ENCODE results near the gene SLC6A3. TPM values are rescaled to one million over a fixed set of nuclear protein-coding genes. Genes with fewer than 3 reads are reported as not detected.

SLC6A3 gene
- total RNA-seq, 1 donor from 2014 or later = not detected

DNA sequence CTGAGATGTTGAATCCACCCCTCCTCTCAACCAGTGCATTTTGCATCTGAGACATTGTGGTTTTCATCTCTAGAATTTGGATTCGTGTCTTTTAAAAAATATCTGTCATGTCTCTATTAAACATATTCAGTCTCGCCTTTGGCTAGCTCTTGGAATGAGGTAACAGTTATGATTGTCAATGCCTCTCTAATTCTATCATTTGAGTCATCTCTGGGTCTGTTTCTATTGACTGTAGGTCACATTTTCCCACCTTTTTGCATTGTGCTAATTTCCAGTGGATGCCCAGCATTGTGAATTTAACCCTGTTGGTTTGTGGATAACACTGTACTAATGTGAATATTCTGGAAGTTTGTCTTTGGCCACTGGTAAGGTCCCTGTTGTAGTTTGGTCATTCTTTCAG lies 8.4 kb upstream of the SLC6A3 start:
- Mint-ChIP-seq H3K36me3 (ENCODE audit: low read depth) (peaks cover 31% of the 10 kb centered on the region), H3K9me3 (ENCODE audit: low read depth) (peaks cover 58% of the 10 kb centered on the region), H3K4me1 (ENCODE audit: low read depth) (no peaks in the 10 kb centered on the region), H3K4me3 (ENCODE audit: unreplicated experiment) (no peak overlapping the region), H3K27ac (ENCODE audit: unreplicated experiment) (no peak overlapping the region), H3K27me3 (ENCODE audit: low read depth) (peaks cover 35% of the 10 kb centered on the region)
- DNase-seq (ENCODE audit: low spot score) = no peak
- no peak for TF ChIP-seq CTCF (IDR thresholded peaks at IDR 0.05)

- peaks cover 24% of the 10 kb centered on the region for H3K9me3 Mint-ChIP-seq (ENCODE audit: low read depth)
- peaks cover 10% of the 10 kb centered on the region for H3K36me3 Mint-ChIP-seq (ENCODE audit: low read depth)
- H3K27me3 Mint-ChIP-seq (ENCODE audit: low read depth) = peaks cover 63% of the 10 kb centered on the region
- DNase-seq (ENCODE audit: low spot score) = no peak
- TF ChIP-seq CTCF (IDR thresholded peaks at IDR 0.05) = no peak
- peaks cover 4% of the 10 kb centered on the region for H3K4me1 Mint-ChIP-seq (ENCODE audit: low read depth)
- no peak overlapping the region for H3K27ac Mint-ChIP-seq (ENCODE audit: unreplicated experiment)
- H3K4me3 Mint-ChIP-seq (ENCODE audit: unreplicated experiment) = no peak overlapping the region
These were observed 3.9 kb upstream of the SLC6A3 start for GRCh38 chr5:1449081-1449630.

DNA sequence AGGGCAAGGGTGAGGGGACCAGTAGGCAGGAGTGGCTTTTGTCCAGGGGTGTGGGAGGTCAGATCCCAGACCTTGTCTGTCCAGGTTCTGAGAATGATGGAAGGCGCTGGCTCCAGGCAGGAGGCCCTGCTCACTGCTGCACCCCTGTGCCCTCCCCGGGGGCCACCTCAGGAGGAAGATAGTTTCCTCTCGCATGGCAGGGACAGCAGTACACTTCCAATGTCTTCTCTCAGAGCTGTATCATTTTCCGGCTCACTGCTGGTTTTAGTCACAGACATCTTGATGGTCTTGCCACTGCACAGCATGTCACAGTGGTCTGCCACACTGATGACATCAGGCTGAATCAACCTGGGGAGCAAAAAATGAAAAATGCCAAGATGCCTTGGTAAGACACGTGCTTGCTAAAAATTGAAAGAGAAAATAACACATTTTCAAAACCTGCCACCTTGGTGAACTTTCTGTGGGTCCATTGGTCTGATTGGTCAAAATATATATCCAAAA lies 3.3 kb upstream of the SLC6A3 start:
- Mint-ChIP-seq H3K4me1 (ENCODE audit: low read depth) (peaks cover 6% of the 10 kb centered on the region), H3K9me3 (ENCODE audit: low read depth) (peaks cover 18% of the 10 kb centered on the region), H3K4me3 (ENCODE audit: unreplicated experiment) (no peak overlapping the region), H3K27ac (ENCODE audit: unreplicated experiment) (no peak overlapping the region), H3K27me3 (ENCODE audit: low read depth) (peaks cover 69% of the 10 kb centered on the region), H3K36me3 (ENCODE audit: low read depth) (peaks cover 6% of the 10 kb centered on the region)
- DNase-seq (ENCODE audit: low spot score) = no peak
- TF ChIP-seq CTCF (IDR thresholded peaks at IDR 0.05) = no peak

DNA sequence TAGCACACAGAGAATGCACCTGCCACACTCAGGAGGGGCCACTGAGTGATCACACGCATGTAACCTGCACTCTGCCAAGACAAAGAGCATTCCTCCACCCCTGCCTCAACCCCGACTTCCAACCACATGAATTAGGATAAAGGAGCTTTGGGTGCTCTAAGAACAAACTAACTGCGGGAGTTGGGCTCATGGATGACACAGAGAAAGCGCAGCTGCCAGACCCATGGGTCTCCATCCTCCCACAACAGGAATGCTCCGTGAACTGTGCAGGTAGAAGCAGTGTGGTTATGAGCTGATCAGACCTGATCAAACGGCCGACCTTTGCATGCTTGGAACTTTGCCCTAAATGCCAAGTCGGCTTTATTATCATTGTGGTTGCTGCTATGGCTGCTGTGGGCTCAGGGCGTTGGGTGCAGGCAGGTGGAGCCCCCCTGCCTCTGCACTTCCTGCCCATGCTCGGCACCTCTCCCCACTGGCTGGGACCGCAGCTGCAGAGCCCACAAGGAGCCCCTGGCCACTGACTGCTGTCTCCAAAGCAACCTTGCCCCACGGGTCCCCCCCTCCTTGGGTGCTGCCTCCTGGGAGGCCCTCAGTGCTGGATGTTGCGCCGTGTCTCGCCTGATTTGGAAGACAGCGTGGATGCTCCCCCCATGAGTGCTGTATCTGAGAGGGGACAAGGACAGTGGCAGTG lies 2.6 kb upstream of the SLC6A3 start:
- Mint-ChIP-seq H3K4me1 (ENCODE audit: low read depth) (peaks cover 6% of the 10 kb centered on the region), H3K27me3 (ENCODE audit: low read depth) (peaks cover 71% of the 10 kb centered on the region)
- DNase-seq (ENCODE audit: low spot score) = no peak

More for the DNA sequence above, 2.6 kb upstream of the SLC6A3 start:
- Mint-ChIP-seq H3K9me3 (ENCODE audit: low read depth) (peaks cover 10% of the 10 kb centered on the region), H3K4me3 (ENCODE audit: unreplicated experiment) (no peak overlapping the region), H3K36me3 (ENCODE audit: low read depth) (peaks cover 2% of the 10 kb centered on the region), H3K27ac (ENCODE audit: unreplicated experiment) (no peak overlapping the region)
- no peak for TF ChIP-seq CTCF (IDR thresholded peaks at IDR 0.05)

Measured in chondrocyte (in vitro differentiated cells).